Loucy (cell line): Measurements from ENCODE around the gene JPH2.

Experiments used
- H2AFZ ChIP-seq: fragments of 200-600 bp; sonication (generic); 2 replicates; pipeline ENCODE4 v1.6.0; 2016; ENCODE audit warnings: antibody characterized with exemption, mild to moderate bottlenecking, low read length, moderate library complexity
- H3F3A ChIP-seq: fragments of 200-600 bp; 2 replicates; pipeline ENCODE4 v1.6.0; 2016; ENCODE audit warnings: antibody characterized with exemption, low read depth, mild to moderate bottlenecking
- H3K27me3 ChIP-seq: fragments of 200-600 bp; sonication (generic); 2 replicates; pipeline ENCODE4 v1.6.1; 2014; ENCODE audit warnings: low read length, mild to moderate bottlenecking; ENCODE audit not compliant: insufficient read depth, poor library complexity, severe bottlenecking
- H3K36me3 ChIP-seq: fragments of 200-600 bp; sonication (generic); 2 replicates; pipeline ENCODE4 v1.6.1; 2016; ENCODE audit warnings: low read length; ENCODE audit not compliant: insufficient read depth
- H3K4me1 ChIP-seq: fragments of 200-600 bp; sonication (generic); 2 replicates; pipeline ENCODE4 v1.5.1; 2014; ENCODE audit warnings: low read length, mild to moderate bottlenecking; ENCODE audit not compliant: insufficient read depth, poor library complexity, severe bottlenecking
- H3K4me2 ChIP-seq: fragments of 200-600 bp; sonication (generic); 2 replicates; pipeline ENCODE4 v1.6.0; 2014; ENCODE audit warnings: antibody characterized with exemption, low read length, low read depth, mild to moderate bottlenecking; ENCODE audit not compliant: poor library complexity, severe bottlenecking
- H3K4me3 ChIP-seq: fragments of 200-600 bp; sonication (generic); 2 replicates; pipeline ENCODE4 v1.5.1; 2014; ENCODE audit warnings: low read length, mild to moderate bottlenecking, mixed read lengths; ENCODE audit not compliant: poor library complexity, severe bottlenecking
- H3K79me2 ChIP-seq: fragments of 200-600 bp; sonication (generic); 2 replicates; pipeline ENCODE4 v1.6.1; 2014; ENCODE audit warnings: low read length; ENCODE audit not compliant: insufficient read depth
- H3K9ac ChIP-seq: fragments of 200-600 bp; sonication (generic); 2 replicates; pipeline ENCODE4 v1.6.0; 2014; ENCODE audit warnings: mild to moderate bottlenecking, low read depth, low read length, moderate library complexity; ENCODE audit not compliant: poor library complexity, severe bottlenecking
- H3K9me2 ChIP-seq: fragments of 200-600 bp; sonication (generic); replicated peaks from 2 replicates; pipeline ENCODE4 v1.6.1; 2016; ENCODE audit warnings: low read depth, low read length, mixed read lengths
- H3K9me3 ChIP-seq: fragments of 200-600 bp; sonication (generic); 2 replicates; pipeline ENCODE4 v1.6.1; 2014; ENCODE audit warnings: mild to moderate bottlenecking, antibody characterized with exemption, low read length, low read depth; ENCODE audit not compliant: insufficient read depth
- H4K20me1 ChIP-seq: fragments of 200-600 bp; sonication (generic); 2 replicates; pipeline ENCODE4 v1.6.0; 2014; ENCODE audit warnings: antibody characterized with exemption, low read length, mild to moderate bottlenecking; ENCODE audit not compliant: insufficient read depth, poor library complexity, severe bottlenecking
- EZH2phosphoT487 ChIP-seq: fragments of 200-600 bp; IDR thresholded peaks from 2 replicates; pipeline ENCODE4 v1.6.1; 2018; ENCODE audit warnings: antibody characterized with exemption, mild to moderate bottlenecking, moderate library complexity, borderline replicate concordance
- TF ChIP-seq, protein P1 (sequence below): fragments of 200-600 bp; sonication (generic); conservative IDR thresholded peaks from 2 replicates; pipeline ENCODE4 v1.5.1; 2014; ENCODE audit warnings: mild to moderate bottlenecking, antibody characterized with exemption, low read length

Gene JPH2

GRCh38 chr20:44186674-44187053, 324 bp downstream of the JPH2 start:
- TF ChIP-seq, protein P1, sequence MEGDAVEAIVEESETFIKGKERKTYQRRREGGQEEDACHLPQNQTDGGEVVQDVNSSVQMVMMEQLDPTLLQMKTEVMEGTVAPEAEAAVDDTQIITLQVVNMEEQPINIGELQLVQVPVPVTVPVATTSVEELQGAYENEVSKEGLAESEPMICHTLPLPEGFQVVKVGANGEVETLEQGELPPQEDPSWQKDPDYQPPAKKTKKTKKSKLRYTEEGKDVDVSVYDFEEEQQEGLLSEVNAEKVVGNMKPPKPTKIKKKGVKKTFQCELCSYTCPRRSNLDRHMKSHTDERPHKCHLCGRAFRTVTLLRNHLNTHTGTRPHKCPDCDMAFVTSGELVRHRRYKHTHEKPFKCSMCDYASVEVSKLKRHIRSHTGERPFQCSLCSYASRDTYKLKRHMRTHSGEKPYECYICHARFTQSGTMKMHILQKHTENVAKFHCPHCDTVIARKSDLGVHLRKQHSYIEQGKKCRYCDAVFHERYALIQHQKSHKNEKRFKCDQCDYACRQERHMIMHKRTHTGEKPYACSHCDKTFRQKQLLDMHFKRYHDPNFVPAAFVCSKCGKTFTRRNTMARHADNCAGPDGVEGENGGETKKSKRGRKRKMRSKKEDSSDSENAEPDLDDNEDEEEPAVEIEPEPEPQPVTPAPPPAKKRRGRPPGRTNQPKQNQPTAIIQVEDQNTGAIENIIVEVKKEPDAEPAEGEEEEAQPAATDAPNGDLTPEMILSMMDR = no peak
- TF ChIP-seq EZH2phosphoT487 = no peak
- Histone ChIP-seq H3K4me1 (no peaks in the 10 kb centered on the region), H3K4me3 (no peak overlapping the region), H3K9me2 (no peaks in the 10 kb centered on the region), H3K9me3 (no peaks in the 10 kb centered on the region), H2AFZ (no peak overlapping the region), H3K79me2 (no peaks in the 10 kb centered on the region), H3K27me3 (no peaks in the 10 kb centered on the region), H4K20me1 (no peaks in the 10 kb centered on the region), H3K4me2 (no peak overlapping the region), H3F3A (no peaks in the 10 kb centered on the region), H3K9ac (no peak overlapping the region), H3K36me3 (no peaks in the 10 kb centered on the region)

DNA sequence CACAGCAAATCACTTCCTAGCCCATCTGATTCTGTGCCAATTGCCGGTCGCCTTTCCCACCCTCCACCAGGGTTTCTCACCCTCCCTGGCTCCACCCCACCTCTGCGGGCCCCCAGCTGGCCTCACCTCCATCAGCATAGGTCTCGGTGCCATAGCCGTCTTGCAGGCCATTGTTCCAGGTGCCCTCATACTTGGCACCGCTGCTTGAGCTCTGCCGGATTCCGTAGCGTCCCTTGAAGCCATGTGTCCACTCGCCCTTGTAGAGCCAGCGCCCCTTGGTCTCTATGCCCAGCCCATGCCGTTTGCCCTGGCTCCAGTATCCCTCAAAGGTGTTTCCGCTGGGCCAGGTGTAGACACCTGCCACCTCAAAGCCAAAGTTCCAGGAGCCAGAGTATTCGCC, 787 bp downstream of the JPH2 start:
- Histone ChIP-seq H3K9me2 (no peaks in the 10 kb centered on the region), H3K4me3 (no peak overlapping the region), H3K79me2 (no peaks in the 10 kb centered on the region), H2AFZ (no peak overlapping the region), H3K4me2 (no peak overlapping the region), H3K27me3 (no peaks in the 10 kb centered on the region), H3K9ac (no peak overlapping the region), H3K4me1 (no peaks in the 10 kb centered on the region), H3K9me3 (no peaks in the 10 kb centered on the region), H3F3A (no peaks in the 10 kb centered on the region), H4K20me1 (no peaks in the 10 kb centered on the region), H3K36me3 (no peaks in the 10 kb centered on the region)
- TF ChIP-seq, protein P1 = no peak
- no peak for TF ChIP-seq EZH2phosphoT487

- H3K27me3 ChIP-seq = no peaks in the 10 kb centered on the region
- no peak overlapping the region for H3K9ac ChIP-seq
- H3F3A ChIP-seq = no peaks in the 10 kb centered on the region
- H3K36me3 ChIP-seq = no peaks in the 10 kb centered on the region
- H3K4me2 ChIP-seq = no peak overlapping the region
- no peak overlapping the region for H2AFZ ChIP-seq
- H3K4me1 ChIP-seq = no peaks in the 10 kb centered on the region
- no peak overlapping the region for H3K4me3 ChIP-seq
- H3K9me3 ChIP-seq = no peaks in the 10 kb centered on the region
- no peaks in the 10 kb centered on the region for H4K20me1 ChIP-seq
- TF ChIP-seq EZH2phosphoT487 = no peak
- TF ChIP-seq, protein P1 = no peak
- no peaks in the 10 kb centered on the region for H3K79me2 ChIP-seq
- no peaks in the 10 kb centered on the region for H3K9me2 ChIP-seq
Measured at GRCh38 chr20:44185574-44185973, 1.4 kb downstream of the JPH2 start.
